AG09309 (cell line): ENCODE measurements around the gene SLC35E2B.
A peak's percentile ranks its signal among the peaks of the same experiment; 100 is the strongest.
"Not testable (repeated sequence)": the region's sequence is repeated elsewhere in the genome, so short reads cannot be mapped to it uniquely, and the experiment has no call there.

Source experiments
- DNase-seq: peaks from one replicate; pipeline ENCODE4 v3.0.0-alpha.2; 2010; ENCODE audit warnings: low read depth
- H3K4me3 ChIP-seq: 2 replicates; pipeline ENCODE4 v1.5.1; 2011; ENCODE audit warnings: mild to moderate bottlenecking, low read depth, low read length, moderate library complexity; ENCODE audit not compliant: control insufficient read depth
- TF ChIP-seq, protein P1 (sequence below): IDR thresholded peaks from 2 replicates; pipeline ENCODE4 v1.5.1; 2011; ENCODE audit warnings: mild to moderate bottlenecking, low read depth, low read length, inconsistent platforms; ENCODE audit not compliant: insufficient read depth, control insufficient read depth; ENCODE audit errors: missing control alignments

The SLC35E2B gene

DNA sequence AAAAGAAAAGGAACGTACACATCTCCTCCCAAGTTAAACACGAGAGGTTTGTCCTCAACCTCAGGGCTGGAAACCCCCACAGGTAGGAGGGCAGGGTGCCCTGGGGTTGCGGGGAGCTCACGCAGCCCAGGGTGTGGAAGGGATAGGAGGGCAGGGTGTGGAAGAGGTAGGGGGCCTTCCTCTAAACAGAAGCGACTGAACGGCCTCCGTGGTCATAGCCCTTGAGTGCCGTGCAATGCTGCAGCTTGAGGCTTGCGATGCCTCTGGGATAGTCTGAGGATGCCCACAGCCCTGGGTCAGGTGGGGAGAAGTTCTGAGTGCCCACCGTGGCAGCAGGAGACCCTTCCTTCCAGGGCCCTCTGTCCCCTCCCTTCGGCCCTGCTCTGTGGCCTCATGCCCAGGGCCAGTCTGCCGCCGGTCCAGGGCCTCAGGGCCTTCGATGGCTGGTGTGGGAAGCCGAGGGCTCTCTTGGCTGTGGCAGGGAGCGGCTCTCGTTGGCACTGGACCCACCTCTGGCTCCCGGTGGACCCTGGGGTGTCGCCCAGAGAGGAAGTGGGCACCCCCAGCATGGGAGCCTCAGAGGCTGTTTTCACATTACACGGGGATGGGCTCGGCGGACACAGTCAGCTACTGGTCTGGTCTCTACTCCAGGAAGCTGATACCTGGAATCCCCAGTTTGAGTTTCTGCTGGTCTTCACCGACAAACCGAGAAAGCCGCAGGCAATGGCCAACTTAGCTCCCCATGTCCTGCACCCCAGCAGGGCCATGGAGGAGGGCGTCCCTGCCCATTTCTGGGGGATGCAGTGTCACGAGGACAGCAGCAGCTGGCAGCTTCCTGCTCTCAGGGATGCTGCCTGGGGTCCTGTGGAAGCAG, 27.4 kb downstream of the SLC35E2B start:
- DNase-seq, result no peak
- H3K4me3 ChIP-seq, result no peak overlapping the region
- TF ChIP-seq, protein P1, sequence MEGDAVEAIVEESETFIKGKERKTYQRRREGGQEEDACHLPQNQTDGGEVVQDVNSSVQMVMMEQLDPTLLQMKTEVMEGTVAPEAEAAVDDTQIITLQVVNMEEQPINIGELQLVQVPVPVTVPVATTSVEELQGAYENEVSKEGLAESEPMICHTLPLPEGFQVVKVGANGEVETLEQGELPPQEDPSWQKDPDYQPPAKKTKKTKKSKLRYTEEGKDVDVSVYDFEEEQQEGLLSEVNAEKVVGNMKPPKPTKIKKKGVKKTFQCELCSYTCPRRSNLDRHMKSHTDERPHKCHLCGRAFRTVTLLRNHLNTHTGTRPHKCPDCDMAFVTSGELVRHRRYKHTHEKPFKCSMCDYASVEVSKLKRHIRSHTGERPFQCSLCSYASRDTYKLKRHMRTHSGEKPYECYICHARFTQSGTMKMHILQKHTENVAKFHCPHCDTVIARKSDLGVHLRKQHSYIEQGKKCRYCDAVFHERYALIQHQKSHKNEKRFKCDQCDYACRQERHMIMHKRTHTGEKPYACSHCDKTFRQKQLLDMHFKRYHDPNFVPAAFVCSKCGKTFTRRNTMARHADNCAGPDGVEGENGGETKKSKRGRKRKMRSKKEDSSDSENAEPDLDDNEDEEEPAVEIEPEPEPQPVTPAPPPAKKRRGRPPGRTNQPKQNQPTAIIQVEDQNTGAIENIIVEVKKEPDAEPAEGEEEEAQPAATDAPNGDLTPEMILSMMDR, result no peak

DNA sequence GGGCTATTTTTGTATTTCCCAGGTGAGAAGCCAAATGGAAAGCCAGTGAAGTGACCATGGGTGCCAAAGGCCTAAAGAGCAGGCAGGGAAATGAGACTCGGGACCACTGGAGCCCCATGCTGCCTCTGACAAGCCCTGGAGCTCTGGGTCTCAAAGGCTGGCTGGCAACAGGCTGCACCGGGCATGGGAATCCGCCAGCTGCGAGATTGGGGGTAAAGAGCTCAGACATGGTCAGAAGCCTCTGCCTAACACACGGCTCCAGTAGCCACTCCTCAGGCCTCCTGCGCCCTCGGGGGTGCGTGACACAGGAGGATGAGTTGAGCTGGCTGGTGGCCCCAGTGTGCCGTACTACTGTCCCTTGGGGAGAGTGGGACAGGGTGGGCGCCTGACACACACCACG, 28.3 kb downstream of the SLC35E2B start:
- H3K4me3 ChIP-seq, DNase-seq: not testable (repeated sequence)

DNA sequence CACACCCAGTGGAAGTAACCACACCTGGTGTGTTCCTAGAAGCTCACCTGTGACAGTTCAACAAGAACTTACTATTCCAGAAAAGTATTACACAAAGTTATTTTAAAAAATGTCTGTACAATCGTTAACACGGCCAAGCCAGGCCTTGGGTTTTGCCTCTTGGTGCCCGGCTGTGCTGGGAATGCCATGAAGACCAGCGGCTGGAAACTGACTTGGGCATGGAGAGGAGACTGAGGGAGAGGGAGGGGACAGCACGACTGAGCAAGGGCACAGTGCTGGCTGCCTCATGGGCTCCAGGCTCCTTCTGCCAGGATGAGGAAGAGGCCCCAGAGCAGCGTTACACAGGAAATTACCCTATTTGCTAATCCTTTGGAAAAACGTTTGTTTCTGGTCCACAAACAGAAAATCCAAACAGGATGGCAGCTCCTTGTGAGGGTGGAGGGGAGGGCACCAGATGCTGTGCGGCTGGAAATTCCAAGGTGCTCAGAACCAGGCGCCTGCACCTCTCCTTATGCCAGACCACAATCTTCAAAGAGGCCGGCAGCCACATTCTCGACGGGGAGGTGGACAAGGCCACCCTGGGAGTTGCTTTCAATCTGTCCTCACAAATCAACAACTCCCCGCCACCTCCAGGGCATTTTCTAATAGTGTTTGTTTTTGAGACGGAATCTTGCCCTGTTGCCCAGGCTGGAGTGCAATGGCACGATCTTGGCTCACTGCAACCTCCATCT, 29.6 kb downstream of the SLC35E2B start:
- DNase-seq, result not testable (repeated sequence)

DNA sequence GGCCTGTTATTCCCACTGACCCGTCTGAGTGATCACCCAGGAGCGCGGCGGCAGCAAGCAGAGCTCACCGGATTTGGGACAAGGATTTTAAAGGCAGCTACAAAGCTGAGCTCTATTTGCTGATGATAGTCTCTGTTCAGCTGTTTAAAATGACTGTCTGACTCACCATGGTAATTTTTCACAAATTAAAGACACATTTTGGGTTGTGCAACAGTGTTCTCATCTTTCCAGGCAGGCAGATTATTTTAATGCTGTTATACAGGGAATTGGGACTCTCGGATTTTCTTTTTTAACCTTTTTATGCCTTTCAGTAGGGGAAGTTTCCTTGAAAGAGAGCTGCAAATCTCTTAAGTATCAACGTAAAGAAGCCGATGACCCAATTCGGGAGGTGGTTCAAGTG, 30.2 kb downstream of the SLC35E2B start:
- not testable (repeated sequence) for H3K4me3 ChIP-seq, DNase-seq

More for the DNA sequence above, 29.6 kb downstream of the SLC35E2B start:
- not testable (repeated sequence) for H3K4me3 ChIP-seq

DNA sequence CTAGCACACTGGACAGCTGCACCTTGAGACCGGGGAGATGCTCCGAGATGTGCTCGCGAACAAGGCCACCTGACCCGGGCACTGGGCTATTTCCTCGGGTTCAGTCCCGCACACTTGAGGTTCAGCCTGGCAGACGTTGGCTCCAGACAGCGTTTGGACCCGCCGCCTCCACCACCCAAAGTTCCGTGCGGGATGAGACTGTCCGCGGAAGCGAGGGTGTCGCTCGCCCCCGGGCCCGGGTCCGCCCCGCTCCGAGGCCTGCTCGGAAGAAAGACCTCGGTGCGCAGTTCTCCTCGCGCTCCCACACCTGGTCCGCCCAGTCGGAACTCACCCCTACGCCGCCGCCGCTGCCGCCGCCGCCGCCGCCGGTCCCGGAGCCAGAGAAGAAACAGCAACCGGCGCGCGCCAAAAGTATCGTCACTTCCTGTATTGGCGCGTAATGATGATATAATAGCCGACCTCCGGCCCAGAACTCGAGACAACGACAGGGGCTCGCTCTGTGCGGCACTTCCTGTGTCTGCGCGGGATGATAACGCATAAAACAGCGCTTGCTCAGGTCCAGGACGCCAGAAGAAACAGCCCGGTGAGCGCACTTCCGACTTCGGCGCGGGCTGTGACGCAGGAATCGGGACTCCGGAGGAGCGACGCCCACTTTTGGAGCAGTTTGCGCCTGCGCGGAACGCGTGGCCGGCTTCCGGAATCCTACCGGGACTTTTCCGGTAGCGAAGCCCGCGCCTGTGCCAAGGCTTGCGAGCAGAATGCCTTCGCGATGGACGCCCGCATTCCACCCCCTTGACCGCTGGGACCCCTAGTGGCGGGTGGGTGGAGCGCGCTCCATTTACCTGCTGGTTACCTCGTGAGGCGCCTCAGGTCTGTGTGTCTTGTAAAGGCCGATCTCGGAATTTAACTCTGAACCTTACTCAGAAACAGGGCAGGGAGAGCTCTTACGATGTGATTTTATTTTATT, 33.7 kb downstream of the SLC35E2B start, which contains the start of gene CDK11B:
CDK11B (minus strand) TSS at position 422 of the 967 bp plus-strand sequence. CDS start 1,519 bp downstream, outside the sequence.
- DNase-seq, result peak; percentile 75
- TF ChIP-seq, protein P1, result peak; percentile 16
- H3K4me3 ChIP-seq, result peak within 1 kb of the TSS; percentile 69

DNA sequence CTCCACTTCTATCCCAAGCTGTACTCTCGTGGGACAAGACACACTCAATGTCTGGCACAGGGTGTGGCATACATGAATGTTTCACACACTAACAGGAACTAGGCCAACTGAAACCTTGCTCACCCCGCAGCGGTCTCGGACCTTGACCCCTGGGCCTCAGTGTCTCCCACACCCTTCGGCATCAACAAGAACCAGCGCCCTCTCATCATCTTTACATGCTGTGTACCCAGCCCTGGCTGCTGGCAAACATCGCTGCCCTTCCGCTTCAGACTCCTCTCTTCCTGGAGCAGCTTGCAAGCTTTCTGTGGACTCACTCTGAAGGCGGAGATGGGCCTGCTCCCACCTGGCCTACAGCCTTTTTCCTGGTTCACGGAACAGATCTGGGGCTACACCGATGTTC, 44.3 kb downstream of the SLC35E2B start:
- not testable (repeated sequence) for H3K4me3 ChIP-seq

DNA sequence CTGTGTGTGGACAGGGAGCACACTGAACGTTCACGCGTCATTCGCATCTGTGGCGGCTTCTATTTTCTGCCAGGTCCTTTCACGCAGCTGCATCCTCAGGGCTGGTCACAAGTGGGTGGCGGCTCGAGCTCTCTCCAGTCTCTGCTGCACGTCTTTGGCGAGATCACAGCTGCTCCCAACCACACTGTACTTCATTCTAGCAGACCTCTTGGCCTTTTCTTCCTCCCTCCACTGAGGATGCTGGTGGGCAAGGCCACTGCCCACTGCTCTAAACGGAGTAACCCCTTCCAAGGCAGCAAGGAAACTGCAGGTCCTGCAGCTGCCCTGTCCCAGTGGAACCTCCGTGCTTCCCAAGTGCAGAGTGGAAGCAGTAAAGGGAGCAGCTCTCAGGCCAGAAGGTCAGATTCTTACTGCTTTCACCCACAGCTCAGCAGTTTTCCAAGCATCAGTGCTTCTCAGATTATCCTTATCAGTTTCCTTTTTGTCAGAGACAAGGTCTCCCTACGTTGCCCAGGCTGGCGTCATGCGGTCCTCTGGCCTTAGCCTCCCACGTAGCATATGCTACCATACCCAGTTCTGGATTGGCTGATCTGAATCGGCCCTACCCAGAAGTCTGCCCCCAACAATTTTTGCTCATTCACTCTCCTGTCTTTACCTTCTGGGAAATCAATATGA, 44.9 kb downstream of the SLC35E2B start:
- not testable (repeated sequence) for H3K4me3 ChIP-seq, DNase-seq

More for the DNA sequence above, 44.3 kb downstream of the SLC35E2B start:
- not testable (repeated sequence) for DNase-seq

DNA sequence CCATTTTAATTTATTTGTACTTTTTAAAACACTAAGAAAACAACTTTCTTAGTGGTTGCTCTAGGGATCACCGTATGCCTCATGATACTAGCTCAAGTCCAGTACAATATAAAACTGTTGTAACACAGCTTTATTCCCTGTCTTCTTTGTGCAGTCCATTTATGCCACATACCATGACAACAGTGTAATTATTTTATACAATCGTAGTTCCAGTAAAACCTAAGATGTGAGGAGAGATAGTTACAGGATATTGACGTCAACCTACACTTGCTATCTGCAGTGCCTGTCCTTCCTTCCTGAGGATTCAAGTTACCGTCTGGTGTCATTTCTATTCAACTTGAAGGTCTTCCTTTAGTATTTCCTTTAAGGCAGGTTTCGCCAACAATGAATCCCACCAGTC, 46.3 kb downstream of the SLC35E2B start:
- not testable (repeated sequence) for H3K4me3 ChIP-seq

DNA sequence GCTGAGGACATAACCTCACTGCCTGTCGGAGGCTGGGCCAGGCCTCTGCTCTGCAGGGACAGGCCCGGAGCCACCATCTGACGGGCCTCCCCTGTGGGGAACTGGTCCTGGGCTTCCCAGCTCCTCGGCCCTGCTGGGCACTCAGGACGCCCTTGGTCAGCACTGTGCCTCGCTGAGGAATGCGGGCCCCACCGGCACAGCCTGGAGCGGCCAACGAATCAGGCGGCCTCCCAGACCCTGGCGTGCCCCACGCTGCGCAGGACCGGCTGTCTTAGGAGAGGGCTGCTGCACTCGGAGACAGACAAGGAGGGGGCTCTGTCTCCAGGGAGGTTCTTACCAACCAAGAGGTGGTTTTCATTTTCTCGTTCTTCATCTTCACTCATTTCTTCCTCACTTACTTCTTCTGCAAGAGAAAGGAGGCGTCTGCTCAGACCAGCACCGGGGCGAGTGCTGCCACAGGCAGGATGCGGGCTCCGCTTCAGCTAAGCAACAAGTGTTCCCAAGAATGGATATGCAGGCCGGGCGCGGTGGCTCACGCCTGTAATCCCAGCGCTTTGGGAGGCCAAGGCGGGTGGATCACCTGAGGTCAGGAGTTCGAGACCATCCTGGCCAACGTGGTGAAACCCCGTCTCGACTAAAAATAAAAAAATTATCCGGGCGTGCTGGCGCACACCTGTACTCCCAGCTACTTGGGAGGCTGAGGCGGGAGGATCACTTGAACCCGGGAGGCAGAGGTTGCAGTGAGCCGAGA, 51.7 kb downstream of the SLC35E2B start:
- DNase-seq, H3K4me3 ChIP-seq: not testable (repeated sequence)

More for the DNA sequence above, 46.3 kb downstream of the SLC35E2B start:
- not testable (repeated sequence) for DNase-seq

DNA sequence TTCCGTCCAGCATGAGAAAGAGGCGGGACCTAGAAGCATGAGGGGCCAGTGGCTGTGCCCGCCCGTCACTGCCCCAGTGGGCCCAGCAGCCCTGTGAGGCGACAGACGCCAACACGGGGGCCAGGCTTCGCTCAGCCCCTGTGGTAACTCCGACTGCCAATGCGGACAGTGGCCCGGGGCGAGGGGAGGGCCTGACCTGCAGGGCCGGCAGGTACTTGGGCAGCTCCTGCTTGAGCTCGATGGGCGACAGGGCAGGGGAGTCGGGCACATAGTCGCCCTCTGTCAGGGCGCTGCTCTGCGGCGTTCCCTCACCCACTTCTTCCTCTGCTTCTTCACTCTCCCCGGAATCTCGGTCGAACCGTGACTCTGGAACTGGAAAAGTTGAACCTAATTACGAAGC, 52.5 kb downstream of the SLC35E2B start:
- DNase-seq, H3K4me3 ChIP-seq: not testable (repeated sequence)

DNA sequence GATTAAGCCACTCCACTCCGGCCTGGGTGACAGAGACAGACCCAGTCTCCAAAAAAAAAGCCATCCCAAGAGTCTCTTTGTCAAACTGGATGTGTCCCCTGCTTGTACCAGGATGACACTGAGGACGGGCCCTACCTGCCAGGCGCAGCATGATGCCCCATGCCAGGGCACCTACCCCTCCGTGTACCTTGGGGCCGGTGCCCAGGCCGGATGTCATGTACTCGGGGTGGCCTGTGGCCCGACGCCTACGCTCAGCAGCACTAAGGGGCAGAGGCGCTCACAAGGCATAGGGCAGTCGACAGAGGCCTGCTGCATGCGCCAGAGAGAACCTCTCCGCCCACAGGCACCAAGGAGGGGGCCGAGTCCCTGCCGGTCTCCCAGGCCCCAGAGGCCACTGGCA, 53.2 kb downstream of the SLC35E2B start:
- DNase-seq, H3K4me3 ChIP-seq: not testable (repeated sequence)

DNA sequence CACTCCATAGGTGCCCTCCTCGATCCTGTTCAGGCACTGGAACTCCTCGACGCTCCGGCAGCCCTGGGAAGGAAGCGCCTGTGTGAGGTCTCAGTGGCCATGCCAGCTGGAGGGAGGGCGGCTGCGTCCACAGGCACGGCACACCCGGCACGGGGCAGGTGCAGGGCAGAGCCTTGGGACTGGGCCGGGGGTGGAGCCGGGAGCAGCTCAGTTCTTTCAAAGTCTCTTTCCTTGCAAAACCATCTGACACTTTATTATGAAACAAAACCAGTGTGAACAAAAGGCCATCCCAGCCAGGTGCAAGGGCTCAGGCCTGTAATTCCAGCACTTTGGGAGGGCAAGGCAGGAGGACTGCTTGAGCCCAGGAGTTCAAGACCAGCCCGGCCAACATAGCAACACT, 54.1 kb downstream of the SLC35E2B start:
- not testable (repeated sequence) for H3K4me3 ChIP-seq, DNase-seq

DNA sequence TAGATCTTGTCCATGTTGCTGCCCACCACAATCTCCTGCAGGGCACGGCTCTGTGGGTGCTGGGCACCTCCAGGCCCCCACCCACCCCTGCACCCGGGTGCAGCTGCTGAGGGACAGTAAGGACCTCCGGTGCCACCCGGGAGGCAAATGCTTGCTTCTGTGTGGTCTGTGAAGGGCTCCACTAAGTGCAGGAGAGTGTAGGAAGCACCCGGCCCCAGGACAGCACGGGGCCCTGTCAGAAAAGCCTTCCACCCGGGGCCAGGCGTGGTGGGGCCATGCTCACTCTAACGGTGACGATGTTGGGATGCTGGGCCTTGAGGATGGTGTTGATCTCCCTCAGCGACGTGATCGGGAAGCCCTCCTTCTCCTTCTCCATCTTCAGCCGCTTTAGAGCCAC, 55.1 kb downstream of the SLC35E2B start:
- H3K4me3 ChIP-seq, DNase-seq: not testable (repeated sequence)
